GM21528 (cell line): ENCODE results near the gene LMX1B.
"Not testable (repeated sequence)": the region's sequence is repeated elsewhere in the genome, so short reads cannot be mapped to it uniquely, and the experiment has no call there.

Experiments used
- ATAC-seq: cut with Tn5 transposase; IDR thresholded peaks from one replicate; pipeline ENCODE4 v1.9.1; 2021; ENCODE audit warnings: mild to moderate bottlenecking, moderate library complexity; ENCODE audit not compliant: unreplicated experiment, low FRiP score

LMX1B gene

GRCh38 chr9:126652140-126652582 lies 38.4 kb downstream of the LMX1B start:
- no peak for ATAC-seq

GRCh38 chr9:126654124-126654523 lies 40.4 kb downstream of the LMX1B start:
- no peak for ATAC-seq

GRCh38 chr9:126656214-126656613 lies 42.5 kb downstream of the LMX1B start:
- ATAC-seq = not testable (repeated sequence)

- no peak for ATAC-seq
These were observed 44.6 kb downstream of the LMX1B start for GRCh38 chr9:126658201-126658825.

- no peak for ATAC-seq
These were observed 45.3 kb downstream of the LMX1B start for GRCh38 chr9:126658956-126659555.

DNA sequence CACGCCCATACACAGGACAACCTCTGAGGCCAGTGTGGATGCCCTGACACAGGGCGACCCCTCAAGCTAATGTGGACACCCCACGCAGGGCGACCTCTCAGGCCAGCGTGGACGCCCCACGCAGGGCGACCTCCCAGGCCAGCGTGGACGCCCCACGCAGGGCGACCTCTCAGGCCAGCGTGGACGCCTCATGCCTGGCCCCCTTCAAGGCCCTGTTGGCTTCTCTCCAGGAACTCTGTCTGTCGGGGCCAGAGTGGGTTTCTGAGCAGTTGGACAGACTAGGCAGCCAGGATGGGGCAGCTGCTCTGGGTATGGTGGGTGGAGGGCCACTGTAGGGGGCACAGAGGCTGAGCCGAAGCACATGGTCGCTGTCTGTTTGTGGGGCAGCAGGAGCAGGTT lies 47.4 kb downstream of the LMX1B start:
- no peak for ATAC-seq

DNA sequence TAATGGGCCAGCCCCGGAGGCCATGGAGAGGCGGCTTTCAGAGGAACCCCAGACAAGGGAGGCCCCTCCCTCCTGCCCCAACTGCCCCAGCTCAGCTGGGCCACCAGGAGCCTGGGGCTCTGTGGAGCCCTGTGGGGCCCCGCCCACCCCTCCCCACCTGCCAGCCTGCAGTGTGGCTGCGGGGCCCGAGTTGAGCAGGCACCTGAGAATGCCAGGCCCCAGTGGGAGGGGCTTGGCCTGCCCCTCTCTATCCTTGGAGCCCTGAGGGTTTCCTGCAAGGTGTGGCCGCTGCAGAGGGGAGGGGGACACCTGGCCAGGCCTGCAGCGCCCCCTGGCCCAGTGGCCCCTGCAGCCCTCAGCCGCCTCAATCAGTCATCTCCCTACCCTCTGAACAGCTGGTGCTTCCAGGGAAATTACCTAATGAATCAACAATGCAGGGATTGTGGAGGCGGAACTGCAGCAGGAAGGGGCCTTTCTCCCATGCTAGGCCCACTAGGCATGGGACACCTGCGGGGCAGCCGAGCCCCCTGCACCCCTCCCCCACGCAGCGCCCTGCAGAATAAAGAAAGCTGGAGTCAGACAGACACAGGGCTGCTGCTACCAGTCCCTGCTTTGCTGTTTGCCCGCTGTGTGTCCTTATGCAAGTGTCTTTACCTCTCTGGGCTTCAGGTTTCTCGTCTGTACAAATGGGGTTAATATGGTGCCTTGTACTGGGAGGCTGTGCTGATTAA lies 48.0 kb downstream of the LMX1B start:
- ATAC-seq = no peak

DNA sequence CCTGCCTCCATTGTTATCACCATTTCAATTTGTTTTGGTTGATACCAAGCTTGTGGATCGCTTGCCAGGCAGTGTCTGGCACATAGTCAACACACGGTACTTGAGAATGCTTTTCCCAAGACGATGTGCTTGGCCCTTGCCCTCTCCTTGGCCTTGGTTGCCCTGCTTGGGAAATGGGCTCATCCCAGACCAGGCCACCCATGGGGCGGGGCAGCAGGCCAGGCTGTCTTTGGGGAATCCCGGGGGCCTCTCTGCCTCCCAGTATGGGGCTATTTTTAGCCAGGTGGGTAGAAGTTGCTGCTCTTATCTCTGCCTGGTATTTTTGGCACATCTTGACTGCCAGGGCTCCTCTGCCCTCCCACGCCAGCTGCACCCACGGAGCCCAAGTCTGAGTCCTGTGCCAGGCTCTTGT lies 49.9 kb downstream of the LMX1B start:
- no peak for ATAC-seq

DNA sequence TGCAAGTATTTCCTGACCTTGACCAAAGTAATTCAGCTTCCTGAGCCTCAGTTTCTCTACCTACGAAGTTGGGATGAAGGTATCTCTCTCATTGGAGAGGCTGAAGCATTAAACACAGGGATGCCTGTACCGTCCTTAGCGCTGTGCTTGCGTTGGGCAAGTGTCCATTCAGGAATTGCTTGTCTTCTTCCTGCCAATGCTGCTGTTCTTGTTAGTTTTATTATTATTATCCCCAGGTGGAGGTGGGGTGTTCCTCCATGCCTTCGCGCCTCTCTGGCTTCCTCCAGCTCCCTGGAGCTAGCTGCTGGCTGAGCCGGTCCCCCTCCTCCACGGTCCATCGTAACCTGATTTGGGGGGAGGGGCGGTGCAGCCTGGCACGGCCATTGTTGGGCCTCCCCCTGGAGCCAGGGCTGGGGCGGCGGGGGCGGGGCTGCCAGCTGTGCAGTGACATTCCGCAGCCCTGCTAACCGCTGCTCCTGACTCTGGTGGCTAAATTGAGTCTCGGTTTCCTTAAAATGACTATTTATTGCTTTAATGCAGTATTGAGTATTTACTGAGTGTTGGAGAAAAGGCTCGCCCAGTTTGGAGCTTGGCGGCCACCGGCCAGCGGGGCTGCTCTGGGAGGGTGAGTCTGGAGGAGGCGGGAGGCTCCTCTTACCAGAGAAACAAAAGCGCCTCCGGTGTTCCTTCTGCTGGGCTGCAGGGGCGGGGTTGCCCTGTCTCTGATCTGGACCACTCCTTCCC lies 51.3 kb downstream of the LMX1B start:
- no peak for ATAC-seq

GRCh38 chr9:126665644-126666035 lies 51.9 kb downstream of the LMX1B start:
- no peak for ATAC-seq

- no peak for ATAC-seq
These were observed 52.6 kb downstream of the LMX1B start for GRCh38 chr9:126666155-126666803.

GRCh38 chr9:126667190-126668055 lies 53.7 kb downstream of the LMX1B start:
- no peak for ATAC-seq

DNA sequence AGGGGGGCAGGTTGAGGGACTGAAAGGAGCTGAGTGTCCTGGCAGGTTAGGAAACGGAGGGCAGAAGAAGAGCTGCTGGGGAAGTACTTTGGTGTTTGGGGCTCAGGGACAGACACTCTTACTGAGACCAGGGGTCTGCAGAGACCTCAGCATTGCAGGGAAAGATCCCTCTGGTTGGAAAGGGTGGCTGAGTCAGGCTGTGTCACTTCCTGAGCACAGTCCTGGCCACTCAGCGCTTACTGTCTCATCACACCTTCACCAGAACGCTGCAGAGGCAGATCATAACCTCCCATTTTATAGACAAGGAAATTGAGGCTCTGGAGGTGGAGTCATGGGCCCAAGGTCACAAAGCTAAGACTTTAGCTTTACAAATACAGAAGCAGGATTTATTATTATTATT lies 54.3 kb downstream of the LMX1B start:
- ATAC-seq = no peak

DNA sequence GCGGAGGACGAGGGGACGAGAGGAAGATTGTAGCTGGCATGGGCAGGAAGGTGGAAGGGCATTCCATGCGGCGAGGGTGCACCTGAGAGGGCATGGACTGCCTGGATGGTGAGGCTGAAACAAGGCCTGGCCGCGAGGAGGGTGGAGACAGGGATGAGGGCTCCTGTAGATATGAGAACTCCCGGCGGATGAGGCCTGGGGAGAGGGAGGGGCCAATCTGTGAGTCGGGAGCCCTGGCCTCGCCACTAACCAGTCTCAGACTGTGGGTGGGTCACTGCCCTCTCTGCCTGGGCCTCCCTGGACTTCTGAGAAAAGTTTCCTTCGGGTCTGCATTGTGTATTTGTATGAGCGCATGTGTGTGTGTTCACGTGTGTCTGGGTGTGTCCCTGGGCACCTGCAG lies 55.4 kb downstream of the LMX1B start:
- ATAC-seq = no peak

DNA sequence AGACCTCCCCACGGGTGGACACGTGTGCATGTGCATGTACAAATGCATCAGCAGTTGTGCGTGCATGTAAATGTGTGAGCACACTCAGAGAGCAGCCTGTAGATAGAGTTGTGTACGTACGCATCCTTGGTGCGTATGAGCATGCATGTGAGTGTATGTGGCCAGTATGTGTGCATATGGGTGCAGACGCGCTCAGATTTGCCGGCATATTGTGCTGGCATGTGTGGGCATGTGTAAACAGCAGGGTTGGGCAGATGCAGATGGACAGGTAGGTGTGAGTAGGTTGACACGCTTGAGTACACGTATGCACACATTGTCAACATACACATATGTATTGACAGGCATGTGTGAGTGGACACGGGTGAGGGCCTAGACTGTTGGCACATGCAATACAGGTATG lies 56.5 kb downstream of the LMX1B start:
- ATAC-seq = no peak

DNA sequence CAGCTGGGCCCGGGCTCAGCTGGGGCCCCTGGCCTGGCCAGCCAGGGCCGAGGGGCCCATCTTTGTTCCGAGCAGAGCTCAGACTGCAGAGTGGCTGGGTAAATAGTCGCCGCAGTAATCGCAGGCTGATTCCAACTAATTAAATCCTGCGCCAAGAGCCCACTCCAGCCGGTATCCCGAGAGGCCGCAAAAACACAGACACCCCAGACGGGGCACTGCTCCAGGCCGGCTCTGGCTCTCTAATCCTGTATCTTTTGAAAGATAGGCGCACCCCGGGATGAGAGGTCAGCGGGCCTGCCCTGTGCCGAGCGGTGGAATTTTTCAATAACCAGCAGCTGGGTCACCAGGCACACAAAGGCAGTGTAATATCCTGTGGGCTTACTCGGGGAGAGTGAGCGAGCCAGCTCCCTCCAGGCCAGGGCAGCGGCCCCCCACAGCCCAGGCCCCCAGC lies 57.7 kb downstream of the LMX1B start:
- no peak for ATAC-seq

GRCh38 chr9:126671983-126672382 lies 58.3 kb downstream of the LMX1B start:
- no peak for ATAC-seq

- ATAC-seq = no peak
These were observed 59.0 kb downstream of the LMX1B start for GRCh38 chr9:126672634-126673284.

GRCh38 chr9:126673689-126674364 lies 60.1 kb downstream of the LMX1B start:
- no peak for ATAC-seq
